Cortex of kidney (tissue), 1 donor: ENCODE results near the gene CYB5D1.

Source experiments
- DNase-seq: peaks from one replicate; lab custom pipeline; 2025; lab: John Stamatoyannopoulos, UW

Gene CYB5D1

DNA sequence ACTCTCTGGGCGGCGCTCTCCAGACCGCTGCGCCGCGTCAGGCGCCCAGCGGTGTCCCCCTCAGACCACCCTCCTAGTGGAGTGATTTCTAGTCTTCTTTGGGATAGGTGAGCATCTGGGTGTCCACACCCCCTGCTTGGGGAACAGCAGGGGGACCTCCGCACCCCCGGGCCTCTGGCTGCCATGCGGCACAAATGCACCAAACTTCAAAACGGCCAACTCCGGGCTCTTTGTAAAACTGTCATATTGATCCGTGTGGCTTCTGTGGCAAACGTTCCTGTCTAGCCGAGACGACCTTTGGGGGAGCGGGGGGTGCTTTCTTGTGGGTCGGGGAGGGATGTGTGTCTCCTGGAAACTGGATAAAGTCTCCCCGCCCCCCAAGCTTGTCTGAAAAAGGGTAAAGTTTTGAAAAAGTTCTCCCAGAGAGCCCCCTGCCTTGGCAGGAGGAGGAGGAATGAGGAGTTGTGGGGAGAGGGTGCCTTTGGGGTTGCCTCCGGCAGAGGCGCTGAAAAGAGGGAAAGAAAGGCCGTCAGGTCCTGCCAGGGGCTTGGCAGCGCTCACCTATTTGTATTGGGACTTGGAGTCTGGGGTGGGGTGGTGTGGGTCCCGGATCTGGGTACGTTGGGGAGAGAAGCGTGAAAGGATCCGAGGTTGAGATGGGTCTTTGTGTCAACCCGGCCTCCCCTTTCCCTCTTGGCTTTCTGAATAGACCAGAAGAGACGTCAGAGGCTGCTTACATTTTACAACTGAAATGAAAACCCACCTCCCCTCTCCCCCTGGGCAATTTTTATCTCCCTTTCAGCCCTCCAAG, 28.6 kb downstream of the CYB5D1 start:
- DNase-seq: no peak

DNA sequence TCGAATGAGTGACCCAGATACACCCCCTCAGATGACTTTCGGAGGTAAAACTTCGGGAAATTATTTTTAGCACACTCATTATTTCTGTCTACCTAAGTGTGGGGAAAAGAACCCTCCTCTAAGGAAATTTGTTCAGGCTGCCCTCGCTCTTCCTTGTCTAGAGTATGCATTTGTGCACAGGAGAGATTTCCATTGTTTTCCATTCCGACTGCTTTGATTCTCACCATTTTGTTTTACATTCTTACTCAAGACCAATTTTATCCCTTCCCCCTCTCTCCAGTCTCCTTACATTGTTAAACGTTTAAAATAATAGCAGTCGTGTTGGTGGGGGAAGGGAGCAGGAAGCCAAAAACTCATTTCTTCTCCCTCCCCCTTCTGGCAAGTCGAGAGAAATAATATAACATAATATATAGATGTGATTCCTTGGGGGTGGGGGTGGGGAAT, 29.3 kb downstream of the CYB5D1 start:
- DNase-seq: no peak

DNA sequence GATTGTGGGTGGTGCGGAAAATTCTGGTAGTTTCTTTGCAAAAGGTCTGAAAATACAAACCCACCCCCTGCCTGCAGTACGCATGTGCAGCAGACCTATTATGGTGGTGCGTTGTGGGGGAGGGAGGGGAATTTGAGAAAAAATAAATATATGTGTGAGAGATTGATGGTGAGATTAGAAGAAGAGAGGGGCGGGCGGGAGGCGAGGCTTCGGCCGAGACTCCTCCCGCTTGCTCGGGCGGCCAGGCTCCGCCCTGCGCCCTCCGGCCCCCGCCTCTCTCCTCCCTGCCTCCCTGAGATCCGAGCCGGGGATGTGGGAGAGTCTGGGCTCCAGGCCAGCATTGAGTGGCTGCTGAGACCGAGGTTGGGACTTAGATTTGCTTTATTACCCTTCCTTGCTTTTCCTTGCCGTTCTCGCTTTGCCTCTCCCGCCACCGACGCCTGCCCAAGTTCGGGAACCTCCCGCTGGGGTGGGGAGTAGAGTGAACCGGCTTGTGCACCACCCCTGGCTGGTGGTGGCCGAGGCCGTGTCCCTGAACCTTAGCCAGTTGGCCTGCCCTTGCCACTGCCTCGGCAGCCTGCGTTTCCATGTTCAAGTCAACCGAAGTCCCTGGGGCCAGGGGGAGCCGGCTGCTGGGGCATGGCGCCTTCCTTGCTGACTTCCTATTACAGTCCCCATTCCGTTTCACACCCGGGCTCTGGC, 29.8 kb downstream of the CYB5D1 start:
- no peak for DNase-seq

DNA sequence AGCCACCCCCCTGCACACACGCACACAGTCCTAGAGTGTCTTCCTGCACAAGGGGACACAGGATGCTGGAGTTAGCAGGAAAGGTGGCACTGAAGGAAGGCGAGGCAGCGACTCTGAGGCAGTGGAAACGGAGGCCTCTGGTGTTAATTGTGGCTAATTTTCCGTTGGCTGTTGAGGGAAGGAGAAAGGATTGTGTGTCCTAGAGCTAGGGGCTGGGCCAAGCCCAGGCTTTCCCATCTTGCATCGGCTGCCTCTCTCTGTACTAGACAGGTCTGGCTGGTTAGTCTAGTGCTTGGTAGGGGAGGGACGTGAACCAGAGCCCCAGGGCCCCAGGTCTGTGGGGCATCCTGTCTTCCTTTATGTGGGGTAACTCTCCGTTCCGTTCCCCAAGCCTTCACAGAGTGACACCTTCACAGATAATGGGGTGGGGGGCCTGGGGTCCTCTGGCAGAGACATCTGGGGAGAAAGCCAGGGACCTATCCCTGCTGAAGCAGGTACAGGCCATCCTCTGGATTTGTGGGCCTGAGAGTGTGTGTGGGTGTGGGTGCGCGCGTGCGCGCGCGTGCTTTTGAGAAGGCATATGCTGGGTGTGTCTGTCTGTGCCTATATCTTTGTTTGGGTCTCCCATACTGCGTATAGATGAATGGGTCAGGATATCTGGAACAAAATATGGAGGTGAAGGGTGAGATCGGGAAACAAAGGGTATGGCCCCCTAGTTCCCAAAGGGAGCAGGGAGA, 30.5 kb downstream of the CYB5D1 start, which contains the start of gene CHD3:
Gene CHD3 (plus strand): TSS at position 606 of the 737 bp plus-strand sequence. CDS start 212 bp downstream, outside the sequence.
- DNase-seq: no peak

DNA sequence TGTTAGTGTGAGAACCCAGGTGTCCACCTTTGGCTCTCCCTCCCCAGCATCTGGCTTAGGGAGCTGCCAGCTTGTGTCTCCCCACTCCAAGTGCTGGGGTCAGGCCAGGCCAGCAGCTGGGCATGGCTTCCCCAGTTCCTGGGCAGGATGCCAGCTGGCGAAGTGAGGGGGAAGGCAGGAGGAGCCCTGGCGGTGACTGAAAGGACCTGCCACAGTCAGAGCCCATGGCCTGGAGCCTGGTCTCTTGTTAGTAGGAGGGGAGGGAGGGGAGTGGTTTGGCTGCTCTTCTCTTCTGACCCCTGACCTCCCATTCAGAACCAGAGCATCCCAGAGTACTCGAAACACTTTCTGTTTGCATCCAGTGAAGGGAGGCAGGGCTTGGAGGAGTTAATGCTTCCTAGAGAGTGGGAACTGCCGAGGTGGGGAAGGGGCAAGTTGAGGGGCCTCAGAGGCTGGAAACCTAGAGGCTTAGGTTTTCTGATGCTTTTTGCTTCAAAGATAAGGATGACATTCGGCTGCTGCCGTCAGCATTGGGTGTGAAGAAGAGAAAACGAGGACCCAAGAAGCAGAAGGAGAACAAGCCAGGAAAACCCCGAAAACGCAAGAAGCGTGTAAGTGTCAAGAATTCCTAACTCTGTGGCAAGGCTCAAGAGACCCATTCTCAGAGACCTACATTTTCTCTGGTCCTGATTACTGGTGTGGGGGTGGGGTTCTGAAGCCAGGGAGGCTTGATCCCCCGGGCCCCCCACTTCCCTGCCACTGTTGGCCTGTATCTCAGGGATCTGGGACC, 31.6 kb downstream of the CYB5D1 start:
- DNase-seq: no peak

DNA sequence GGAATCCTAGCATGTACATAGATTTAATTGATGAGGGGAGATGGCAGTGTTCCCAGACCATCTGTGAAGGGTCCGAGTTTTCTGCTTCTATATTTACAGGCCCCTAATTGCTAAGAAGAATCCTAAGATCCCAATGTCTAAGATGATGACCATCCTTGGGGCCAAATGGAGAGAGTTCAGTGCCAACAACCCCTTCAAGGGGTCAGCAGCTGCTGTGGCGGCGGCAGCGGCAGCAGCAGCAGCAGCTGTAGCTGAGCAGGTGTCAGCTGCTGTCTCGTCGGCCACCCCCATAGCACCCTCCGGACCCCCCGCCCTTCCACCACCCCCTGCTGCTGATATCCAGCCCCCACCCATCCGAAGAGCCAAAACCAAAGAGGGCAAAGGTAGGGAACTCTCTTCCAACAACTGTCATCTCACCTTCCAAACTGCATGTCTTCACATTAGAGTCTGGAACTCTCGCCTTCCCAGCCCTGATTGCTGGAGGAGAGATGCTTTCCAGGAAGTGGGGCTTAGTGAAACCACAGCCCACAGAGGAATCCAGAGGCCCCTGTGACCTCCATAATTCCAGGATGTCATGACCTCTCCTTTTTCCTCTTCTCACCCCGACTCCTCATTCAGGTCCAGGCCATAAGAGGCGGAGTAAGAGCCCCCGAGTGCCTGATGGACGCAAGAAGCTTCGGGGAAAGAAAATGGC, 35.5 kb downstream of the CYB5D1 start:
- DNase-seq: no peak

DNA sequence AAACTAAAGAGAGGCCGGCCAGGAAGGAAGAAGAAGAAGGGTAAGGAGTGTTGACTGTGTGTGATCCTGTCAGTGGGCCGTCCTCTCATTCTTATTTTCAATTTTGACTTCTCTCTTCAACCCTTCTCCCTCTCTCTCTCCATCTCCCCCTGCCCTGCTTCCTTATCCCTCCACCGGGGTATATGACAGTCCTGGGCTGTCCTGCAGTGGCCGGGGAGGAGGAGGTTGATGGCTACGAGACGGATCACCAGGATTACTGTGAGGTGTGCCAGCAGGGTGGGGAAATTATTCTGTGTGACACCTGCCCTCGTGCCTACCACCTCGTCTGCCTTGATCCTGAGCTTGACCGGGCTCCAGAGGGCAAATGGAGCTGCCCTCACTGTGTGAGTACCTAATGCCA, 36.4 kb downstream of the CYB5D1 start:
- DNase-seq: no peak

DNA sequence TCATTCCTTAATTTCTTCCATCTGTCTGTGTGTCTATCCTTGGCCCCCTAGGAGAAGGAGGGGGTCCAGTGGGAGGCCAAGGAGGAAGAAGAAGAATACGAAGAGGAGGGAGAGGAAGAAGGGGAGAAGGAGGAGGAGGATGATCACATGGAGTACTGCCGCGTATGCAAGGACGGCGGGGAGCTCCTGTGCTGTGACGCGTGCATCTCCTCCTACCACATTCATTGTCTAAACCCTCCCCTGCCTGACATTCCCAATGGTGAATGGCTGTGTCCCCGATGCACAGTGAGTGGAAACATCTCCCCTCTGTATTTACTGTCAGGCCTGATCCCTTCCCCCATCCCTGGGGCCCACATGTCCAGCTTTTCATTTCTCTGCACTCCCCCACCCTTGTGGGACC, 37.1 kb downstream of the CYB5D1 start:
- no peak for DNase-seq

DNA sequence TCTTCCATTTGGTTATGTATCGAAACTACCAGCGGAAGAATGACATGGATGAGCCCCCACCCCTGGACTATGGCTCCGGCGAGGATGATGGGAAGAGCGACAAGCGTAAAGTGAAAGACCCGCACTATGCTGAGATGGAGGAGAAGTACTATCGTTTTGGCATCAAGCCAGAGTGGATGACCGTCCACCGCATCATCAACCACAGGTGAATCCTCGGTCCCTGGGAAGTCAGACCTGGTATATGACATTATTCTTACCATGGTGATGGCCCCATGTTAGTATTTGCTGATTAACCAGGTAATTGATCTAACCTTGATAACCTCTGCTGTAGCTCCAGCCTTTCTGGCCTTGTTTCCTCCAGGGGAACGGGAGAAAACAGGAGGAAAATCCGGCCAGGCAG, 39.3 kb downstream of the CYB5D1 start:
- DNase-seq: no peak

DNA sequence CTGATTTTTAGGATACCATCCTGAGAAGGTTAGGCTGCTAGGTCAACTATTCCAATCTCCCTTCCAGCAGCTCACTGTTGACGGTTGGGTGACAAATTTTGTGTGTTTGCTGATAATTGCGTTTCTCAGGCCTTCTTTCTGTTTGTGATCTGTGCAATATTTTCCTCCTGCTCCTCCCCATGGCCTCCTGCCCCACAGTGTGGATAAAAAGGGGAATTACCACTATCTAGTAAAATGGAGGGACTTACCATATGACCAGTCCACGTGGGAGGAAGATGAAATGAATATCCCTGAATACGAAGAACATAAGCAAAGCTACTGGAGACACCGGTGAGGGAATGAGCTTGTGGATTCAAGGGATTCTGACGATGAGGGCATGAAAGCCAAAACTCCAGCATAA, 40.0 kb downstream of the CYB5D1 start:
- DNase-seq: no peak

DNA sequence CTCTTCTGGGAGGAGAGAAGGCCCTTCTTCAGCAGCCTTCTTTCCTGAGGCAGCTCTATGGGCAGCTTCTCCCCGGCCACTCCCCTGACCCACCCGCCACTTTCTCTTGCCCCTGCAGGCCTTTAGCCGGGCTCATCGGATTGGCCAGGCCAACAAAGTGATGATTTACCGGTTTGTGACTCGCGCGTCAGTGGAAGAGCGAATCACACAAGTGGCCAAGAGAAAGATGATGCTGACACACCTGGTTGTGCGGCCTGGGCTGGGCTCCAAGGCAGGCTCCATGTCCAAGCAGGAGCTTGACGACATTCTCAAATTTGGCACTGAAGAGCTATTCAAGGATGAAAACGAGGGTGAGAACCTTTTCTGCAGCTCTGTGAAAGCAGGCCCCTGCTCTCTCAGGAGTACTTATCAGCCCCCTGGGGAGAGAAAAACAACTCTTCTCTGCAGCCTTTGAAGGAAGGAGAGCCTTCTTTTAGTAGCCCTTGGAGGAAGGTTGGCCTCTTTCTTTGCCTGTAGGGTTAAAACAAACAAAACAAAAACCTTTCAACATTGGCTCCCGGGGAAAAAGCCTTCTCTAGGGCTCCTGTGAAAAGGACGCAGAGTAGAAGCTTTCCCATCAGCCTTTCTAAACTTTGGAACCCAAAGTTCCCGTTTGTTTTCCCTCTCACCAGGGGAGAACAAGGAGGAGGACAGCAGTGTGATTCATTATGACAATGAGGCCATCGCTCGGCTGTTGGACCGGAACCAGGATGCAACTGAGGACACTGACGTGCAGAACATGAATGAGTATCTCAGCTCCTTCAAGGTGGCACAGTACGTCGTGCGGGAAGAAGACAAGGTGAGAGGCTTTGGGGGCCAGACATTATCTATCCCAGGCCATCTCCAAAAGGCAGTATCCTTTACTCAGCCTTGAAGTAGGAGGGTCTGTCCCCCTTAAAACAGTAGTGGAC, 45.6 kb downstream of the CYB5D1 start:
- DNase-seq: no peak

DNA sequence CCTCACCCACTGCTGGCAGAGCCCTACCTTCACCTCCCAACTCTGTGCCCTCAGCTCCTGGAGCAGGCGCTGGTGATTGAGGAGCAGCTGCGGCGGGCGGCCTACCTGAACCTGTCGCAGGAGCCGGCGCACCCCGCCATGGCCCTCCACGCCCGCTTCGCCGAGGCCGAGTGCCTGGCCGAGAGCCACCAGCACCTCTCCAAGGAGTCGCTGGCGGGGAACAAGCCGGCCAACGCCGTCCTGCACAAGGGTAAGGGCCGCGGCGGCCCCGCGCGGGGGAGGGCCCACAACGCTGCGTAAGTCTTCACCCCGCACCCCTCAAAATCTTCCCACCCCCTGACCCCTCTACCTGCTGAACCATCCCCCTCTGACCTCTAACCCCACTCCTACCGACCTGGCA, 51.3 kb downstream of the CYB5D1 start:
- no peak for DNase-seq

DNA sequence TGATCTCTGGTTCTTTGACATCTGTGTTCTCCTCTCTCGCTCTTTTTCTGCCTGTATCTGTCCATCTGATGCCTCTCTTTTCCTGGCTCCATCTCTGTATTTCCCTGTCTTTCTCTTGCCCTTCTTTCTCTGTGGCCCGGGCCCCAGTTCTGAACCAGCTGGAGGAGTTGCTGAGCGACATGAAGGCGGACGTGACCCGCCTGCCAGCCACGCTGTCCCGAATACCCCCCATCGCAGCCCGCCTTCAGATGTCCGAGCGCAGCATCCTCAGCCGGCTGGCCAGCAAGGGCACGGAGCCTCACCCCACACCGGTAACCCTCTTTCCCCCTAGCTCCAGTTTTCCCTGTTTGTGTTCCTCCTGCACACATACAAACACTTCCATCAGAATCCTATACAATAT, 52.5 kb downstream of the CYB5D1 start:
- no peak for DNase-seq

DNA sequence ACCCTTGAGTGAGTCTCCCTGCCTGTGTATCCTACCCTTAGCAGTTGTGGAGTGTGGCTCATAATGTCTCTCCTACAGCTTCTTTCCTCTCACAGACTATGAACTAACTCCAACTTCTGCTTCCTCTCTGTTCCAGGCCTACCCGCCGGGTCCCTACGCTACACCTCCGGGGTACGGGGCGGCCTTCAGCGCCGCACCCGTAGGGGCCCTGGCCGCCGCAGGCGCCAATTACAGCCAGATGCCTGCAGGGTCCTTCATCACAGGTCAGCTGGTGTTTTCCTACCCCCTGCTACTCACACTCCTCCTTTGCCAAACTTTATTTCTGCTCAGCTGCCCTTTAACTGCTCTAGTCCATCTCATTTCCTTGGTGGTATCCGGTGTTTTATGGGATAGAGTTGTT, 52.9 kb downstream of the CYB5D1 start:
- DNase-seq: no peak

DNA sequence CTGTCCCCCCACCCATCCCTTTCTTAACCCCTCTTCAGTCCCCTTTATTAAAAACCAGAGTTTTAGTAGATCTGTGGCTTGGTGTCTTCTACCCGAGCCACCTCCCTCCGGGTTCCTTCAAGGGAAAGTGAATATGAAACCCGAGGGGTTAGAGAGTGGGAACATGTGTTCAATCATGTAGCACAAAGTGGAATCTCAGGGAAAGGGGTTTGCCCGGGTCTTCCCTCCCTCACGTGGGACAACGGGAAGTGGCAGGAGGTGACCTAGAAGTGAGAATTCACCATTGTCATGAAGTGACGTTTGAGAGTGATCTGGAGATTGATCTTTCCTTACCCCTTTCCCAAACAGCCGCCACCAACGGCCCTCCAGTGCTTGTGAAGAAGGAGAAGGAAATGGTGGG, 53.3 kb downstream of the CYB5D1 start:
- no peak for DNase-seq
